Gastrocnemius medialis (tissue), 4 donors: ENCODE data around the gene CDH4. TPM values are rescaled to one million over a fixed set of nuclear protein-coding genes. Genes with fewer than 3 reads are reported as not detected.

ENCODE experiments used
- ATAC-seq, 2 donors: fragments of 150-250 bp; one replicate each; pipeline ENCODE4 v1.9.1; 2016
- DNase-seq, 2 donors: peaks; one replicate each; pipeline ENCODE4 v3.0.0-alpha.2; 2019
- H3K27ac ChIP-seq, 4 donors: fragments of 200-600 bp; sonication (generic); 1 replicate in 1 of 4; 2 replicates in 3 of 4; pipeline ENCODE4 v1.5.1; 2016 to 2018; ENCODE audit warnings: mild to moderate bottlenecking in 2 of 4, moderate library complexity in 1 of 4
- H3K27me3 ChIP-seq, 3 donors: fragments of 200-600 bp; sonication (generic) in 2 of 3; 1 replicate in 1 of 3; 2 replicates in 2 of 3; pipeline versions ENCODE4 v1.5.1 to v1.6.0; 2016 to 2019; ENCODE audit warnings: mild to moderate bottlenecking in 1 of 3, moderate library complexity in 1 of 3
- H3K36me3 ChIP-seq, 2 donors: fragments of 200-600 bp; sonication (generic) in 1 of 2; one replicate each; pipeline ENCODE4 v1.5.1; 2017 to 2018
- H3K4me1 ChIP-seq, 2 donors: fragments of 200-600 bp; sonication (generic) in 1 of 2; one replicate each; pipeline ENCODE4 v1.5.1; 2016 to 2017; ENCODE audit warnings: mild to moderate bottlenecking in 2 of 2
- H3K4me3 ChIP-seq, 4 donors: fragments of 200-600 bp; sonication (generic) in 3 of 4; 1 replicate in 1 of 4; 2 replicates in 3 of 4; pipeline ENCODE4 v1.5.1; 2016 to 2019; ENCODE audit warnings: mild to moderate bottlenecking in 2 of 4
- H3K9me3 ChIP-seq, 3 donors: fragments of 200-600 bp; sonication (generic) in 2 of 3; 1 replicate in 1 of 3; 2 replicates in 2 of 3; pipeline ENCODE4 v1.5.1; 2016 to 2019
- POLR2A ChIP-seq, 2 donors: fragments of 450-650 bp; IDR thresholded peaks; one replicate each; pipeline ENCODE4 v1.6.1; 2017; ENCODE audit warnings: antibody characterized with exemption in 2 of 2, mild to moderate bottlenecking in 2 of 2, moderate library complexity in 2 of 2
- in situ Hi-C, 4 donors: fragments of 200-750 bp; cut with MboI; loops; one replicate each; pipeline versions ENCODE4 v1.15.0 to v1.8.0; 2017; ENCODE audit warnings: low sequenced_read_pairs in 4 of 4
- intact Hi-C: fragments of 100-400 bp; cut with DNase I; formaldehyde crosslinking; loops from one replicate; pipeline ENCODE4 v1.15.1; 2023; ENCODE audit warnings: low total_unique reads
- total RNA-seq, 4 donors: library from RNA; depleted of rRNA; stranded (reverse); fragments of >200 nt; gene quantifications; one replicate each; pipeline versions ENCODE4 v1.1.0 to v1.2.3, GENCODE V29; 2016
- TF ChIP-seq, protein P1 (sequence below), 5 experiments: fragments of 450-650 bp in 3 of 5; fragments of 200-600 bp in 2 of 5; sonication (generic) in 2 of 5; IDR thresholded peaks in 4 of 5; conservative IDR thresholded peaks in 1 of 5; 1 replicate in 4 of 5; 2 replicates in 1 of 5; pipeline ENCODE4 v1.5.1; 2016 to 2019; ENCODE audit warnings: antibody characterized with exemption in 5 of 5, mild to moderate bottlenecking in 3 of 5, moderate library complexity in 3 of 5

Gene CDH4
- total RNA-seq, 4 donors from 2014 or later: 0.38 to 1.2 (median 0.86) TPM

DNA sequence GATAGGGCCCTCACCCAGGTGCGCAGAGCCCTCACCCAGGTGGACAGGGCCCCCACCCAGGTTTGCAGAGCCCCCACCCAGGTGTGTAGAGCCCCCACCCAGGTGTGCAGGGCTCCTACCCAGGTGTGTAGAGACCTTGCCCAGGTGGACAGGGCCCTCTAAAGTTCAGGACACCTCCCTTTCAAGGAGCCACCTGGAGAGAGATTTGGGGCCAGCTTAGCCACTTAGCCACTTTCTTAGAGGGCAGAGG lies 533.4 kb downstream of the CDH4 start:
- no peaks in the 10 kb centered on the region for H3K36me3 ChIP-seq
- ATAC-seq (no peak), DNase-seq (no peak)
- peaks cover 0 to 3% (median 2%) of the 10 kb centered on the region in 3 donors for H3K27me3 ChIP-seq
- in situ Hi-C loops (no loop called here), intact Hi-C loops (no loop called here)
- H3K4me3 ChIP-seq: no peak overlapping the region
- no peak for TF ChIP-seq POLR2A (IDR thresholded peaks at IDR 0.05)
- TF ChIP-seq, protein P1, sequence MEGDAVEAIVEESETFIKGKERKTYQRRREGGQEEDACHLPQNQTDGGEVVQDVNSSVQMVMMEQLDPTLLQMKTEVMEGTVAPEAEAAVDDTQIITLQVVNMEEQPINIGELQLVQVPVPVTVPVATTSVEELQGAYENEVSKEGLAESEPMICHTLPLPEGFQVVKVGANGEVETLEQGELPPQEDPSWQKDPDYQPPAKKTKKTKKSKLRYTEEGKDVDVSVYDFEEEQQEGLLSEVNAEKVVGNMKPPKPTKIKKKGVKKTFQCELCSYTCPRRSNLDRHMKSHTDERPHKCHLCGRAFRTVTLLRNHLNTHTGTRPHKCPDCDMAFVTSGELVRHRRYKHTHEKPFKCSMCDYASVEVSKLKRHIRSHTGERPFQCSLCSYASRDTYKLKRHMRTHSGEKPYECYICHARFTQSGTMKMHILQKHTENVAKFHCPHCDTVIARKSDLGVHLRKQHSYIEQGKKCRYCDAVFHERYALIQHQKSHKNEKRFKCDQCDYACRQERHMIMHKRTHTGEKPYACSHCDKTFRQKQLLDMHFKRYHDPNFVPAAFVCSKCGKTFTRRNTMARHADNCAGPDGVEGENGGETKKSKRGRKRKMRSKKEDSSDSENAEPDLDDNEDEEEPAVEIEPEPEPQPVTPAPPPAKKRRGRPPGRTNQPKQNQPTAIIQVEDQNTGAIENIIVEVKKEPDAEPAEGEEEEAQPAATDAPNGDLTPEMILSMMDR (IDR thresholded peaks at IDR 0.05 in 4 of 5, conservative IDR thresholded peaks at IDR 0.05 in 1 of 5): no peak
- no peak overlapping the region for H3K27ac ChIP-seq
- H3K4me1 ChIP-seq: no peaks in the 10 kb centered on the region
- no peaks in the 10 kb centered on the region for H3K9me3 ChIP-seq

- ATAC-seq (no peak), DNase-seq (no peak)
- intact Hi-C loops (no loop called here), in situ Hi-C loops (no loop called here)
- no peaks in the 10 kb centered on the region for H3K4me1 ChIP-seq
- H3K36me3 ChIP-seq: no peaks in the 10 kb centered on the region
- H3K27ac ChIP-seq: no peak overlapping the region
- no peaks in the 10 kb centered on the region for H3K9me3 ChIP-seq
- no peak for TF ChIP-seq POLR2A (IDR thresholded peaks at IDR 0.05)
- TF ChIP-seq, protein P1 (IDR thresholded peaks at IDR 0.05 in 4 of 5, conservative IDR thresholded peaks at IDR 0.05 in 1 of 5): no peak
- peaks cover 0 to 3% (median 2%) of the 10 kb centered on the region in 3 donors for H3K27me3 ChIP-seq
- no peak overlapping the region for H3K4me3 ChIP-seq
Measured at GRCh38 chr20:61786230-61786629, 534.2 kb downstream of the CDH4 start.

- no peak overlapping the region for H3K4me3 ChIP-seq
- intact Hi-C loops: no loop called here
- no peaks in the 10 kb centered on the region for H3K4me1 ChIP-seq
- no peaks in the 10 kb centered on the region for H3K36me3 ChIP-seq
- no peaks in the 10 kb centered on the region for H3K9me3 ChIP-seq
- in situ Hi-C loops: no loop called here
- no peak for DNase-seq
- peaks cover 0 to 2% (median 0%) of the 10 kb centered on the region in 3 donors for H3K27me3 ChIP-seq
- no peak for TF ChIP-seq POLR2A (IDR thresholded peaks at IDR 0.05)
- TF ChIP-seq, protein P1 (IDR thresholded peaks at IDR 0.05 in 4 of 5, conservative IDR thresholded peaks at IDR 0.05 in 1 of 5): no peak
- no peak overlapping the region for H3K27ac ChIP-seq
- no peak for ATAC-seq
Measured at GRCh38 chr20:61788343-61788742, 536.3 kb downstream of the CDH4 start.

- no peak overlapping the region for H3K27ac ChIP-seq
- no peaks in the 10 kb centered on the region for H3K9me3 ChIP-seq
- DNase-seq (no peak), ATAC-seq (no peak)
- no peaks in the 10 kb centered on the region for H3K36me3 ChIP-seq
- H3K4me3 ChIP-seq: no peak overlapping the region
- H3K27me3 ChIP-seq: no peaks in the 10 kb centered on the region
- H3K4me1 ChIP-seq: no peaks in the 10 kb centered on the region
- TF ChIP-seq POLR2A (IDR thresholded peaks at IDR 0.05): no peak
- TF ChIP-seq, protein P1 (IDR thresholded peaks at IDR 0.05 in 4 of 5, conservative IDR thresholded peaks at IDR 0.05 in 1 of 5): no peak
- intact Hi-C loops (no loop called here), in situ Hi-C loops (no loop called here)
Measured at GRCh38 chr20:61789329-61789728, 537.3 kb downstream of the CDH4 start.

- H3K4me1 ChIP-seq: no peaks in the 10 kb centered on the region
- no peak overlapping the region for H3K27ac ChIP-seq
- TF ChIP-seq POLR2A (IDR thresholded peaks at IDR 0.05): no peak
- TF ChIP-seq, protein P1 (IDR thresholded peaks at IDR 0.05 in 4 of 5, conservative IDR thresholded peaks at IDR 0.05 in 1 of 5): no peak
- DNase-seq (no peak), ATAC-seq (no peak)
- intact Hi-C loops: no loop called here
- no peaks in the 10 kb centered on the region for H3K36me3 ChIP-seq
- H3K4me3 ChIP-seq: no peak overlapping the region
- H3K27me3 ChIP-seq: no peaks in the 10 kb centered on the region
- H3K9me3 ChIP-seq: no peaks in the 10 kb centered on the region
- in situ Hi-C loops: no loop called here
Measured at GRCh38 chr20:61790116-61790827, 538.2 kb downstream of the CDH4 start.
